HFFc6 (cell line): ENCODE measurements around the gene OR4D2. TPM values are rescaled to one million over a fixed set of nuclear protein-coding genes. Genes with fewer than 3 reads are reported as not detected.

ENCODE experiments used
- DNase-seq: peaks from one replicate; pipeline ENCODE4 v3.0.0-alpha.2; 2018
- H3K27ac Mint-ChIP-seq: 2 replicates; pipeline ENCODE4 v1.8.0; 2020; ENCODE audit warnings: mild to moderate bottlenecking, mixed read lengths
- H3K27me3 Mint-ChIP-seq: 2 replicates; pipeline ENCODE4 v1.8.0; 2021; ENCODE audit warnings: mild to moderate bottlenecking, moderate library complexity, mixed read lengths; ENCODE audit not compliant: insufficient read depth
- H3K36me3 Mint-ChIP-seq: 2 replicates; pipeline ENCODE4 v1.8.0; 2021; ENCODE audit warnings: low read depth, mixed read lengths
- H3K4me1 Mint-ChIP-seq: 2 replicates; pipeline ENCODE4 v1.8.0; 2020; ENCODE audit warnings: low read depth, mixed read lengths
- H3K4me3 Mint-ChIP-seq: 2 replicates; pipeline ENCODE4 v1.8.0; 2020; ENCODE audit warnings: mild to moderate bottlenecking, moderate library complexity, mixed read lengths
- H3K9me3 Mint-ChIP-seq: 2 replicates; pipeline ENCODE4 v1.8.0; 2020; ENCODE audit warnings: mild to moderate bottlenecking, mixed read lengths
- total RNA-seq, 6 experiments: library from RNA; stranded (reverse); fragmentation: NEBNext Ultra II Directional; extraction: Animal tissue kit (Norgen Biotek cat#: 25700); gene quantifications; 2 replicates in 1 of 6; 3 replicates in 5 of 6; pipeline ENCODE4 v1.2.3, GENCODE V29; 2021
- TF ChIP-seq, protein P1 (sequence below): fragments of 200-600 bp; sonication (generic); IDR thresholded peaks from 2 replicates; pipeline ENCODE4 v1.5.0; 2021; ENCODE audit warnings: antibody characterized with exemption, mild to moderate bottlenecking

OR4D2 gene
- total RNA-seq, 6 experiments from 2014 or later = not detected

DNA sequence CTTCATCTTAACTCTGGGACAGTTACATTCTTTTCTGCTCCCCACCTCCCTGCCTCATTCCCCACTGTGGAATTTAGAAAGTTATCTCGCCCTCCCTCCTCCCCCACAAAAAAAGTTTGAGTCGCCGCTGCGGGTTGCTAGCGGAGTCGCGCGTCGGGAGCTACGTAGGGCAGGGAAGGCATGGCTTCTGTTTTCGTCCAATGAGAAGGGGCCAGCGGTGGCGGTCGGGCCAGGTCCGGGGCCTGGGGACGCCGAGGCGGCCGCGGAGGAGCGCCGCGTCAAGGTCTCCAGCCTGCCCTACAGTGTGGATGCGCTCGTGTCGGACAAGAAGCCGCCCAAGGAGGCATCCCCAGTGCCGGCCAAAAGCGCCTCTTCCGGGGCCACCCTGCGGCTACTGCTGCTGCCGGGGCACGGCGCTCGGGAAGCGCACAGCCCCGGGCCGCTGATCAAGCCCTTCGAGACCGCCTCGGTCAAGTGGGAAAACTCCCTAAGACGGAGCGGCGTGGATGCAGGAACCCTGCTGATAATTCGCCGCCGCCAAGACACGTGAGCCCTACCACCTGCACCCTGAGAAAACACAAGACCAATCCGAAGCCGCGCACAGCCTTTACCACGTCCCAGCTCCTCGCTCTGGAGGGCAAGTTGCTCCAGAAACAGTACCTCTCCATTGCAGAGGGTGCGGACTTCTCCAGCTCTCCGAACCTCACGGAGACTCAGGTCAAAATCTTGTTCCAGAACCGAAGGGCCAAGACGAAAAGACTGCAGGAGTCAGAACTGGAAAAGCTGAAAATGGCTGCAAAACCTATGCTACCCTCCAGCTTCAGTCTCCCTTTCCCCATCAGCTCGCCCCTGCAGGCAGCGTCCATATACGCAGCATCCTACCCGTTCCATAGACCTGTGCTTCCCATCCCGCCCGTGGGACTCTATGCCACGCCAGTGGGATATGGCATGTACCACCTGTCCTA lies 9.7 kb upstream of the OR4D2 start:
- Mint-ChIP-seq H3K27me3 (peaks cover 40% of the 10 kb centered on the region), H3K4me1 (no peaks in the 10 kb centered on the region), H3K4me3 (peak overlapping the region; percentile 59), H3K27ac (no peak overlapping the region), H3K9me3 (no peaks in the 10 kb centered on the region), H3K36me3 (no peaks in the 10 kb centered on the region)
- DNase-seq = no peak
- TF ChIP-seq, protein P1, sequence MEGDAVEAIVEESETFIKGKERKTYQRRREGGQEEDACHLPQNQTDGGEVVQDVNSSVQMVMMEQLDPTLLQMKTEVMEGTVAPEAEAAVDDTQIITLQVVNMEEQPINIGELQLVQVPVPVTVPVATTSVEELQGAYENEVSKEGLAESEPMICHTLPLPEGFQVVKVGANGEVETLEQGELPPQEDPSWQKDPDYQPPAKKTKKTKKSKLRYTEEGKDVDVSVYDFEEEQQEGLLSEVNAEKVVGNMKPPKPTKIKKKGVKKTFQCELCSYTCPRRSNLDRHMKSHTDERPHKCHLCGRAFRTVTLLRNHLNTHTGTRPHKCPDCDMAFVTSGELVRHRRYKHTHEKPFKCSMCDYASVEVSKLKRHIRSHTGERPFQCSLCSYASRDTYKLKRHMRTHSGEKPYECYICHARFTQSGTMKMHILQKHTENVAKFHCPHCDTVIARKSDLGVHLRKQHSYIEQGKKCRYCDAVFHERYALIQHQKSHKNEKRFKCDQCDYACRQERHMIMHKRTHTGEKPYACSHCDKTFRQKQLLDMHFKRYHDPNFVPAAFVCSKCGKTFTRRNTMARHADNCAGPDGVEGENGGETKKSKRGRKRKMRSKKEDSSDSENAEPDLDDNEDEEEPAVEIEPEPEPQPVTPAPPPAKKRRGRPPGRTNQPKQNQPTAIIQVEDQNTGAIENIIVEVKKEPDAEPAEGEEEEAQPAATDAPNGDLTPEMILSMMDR = no peak

DNA sequence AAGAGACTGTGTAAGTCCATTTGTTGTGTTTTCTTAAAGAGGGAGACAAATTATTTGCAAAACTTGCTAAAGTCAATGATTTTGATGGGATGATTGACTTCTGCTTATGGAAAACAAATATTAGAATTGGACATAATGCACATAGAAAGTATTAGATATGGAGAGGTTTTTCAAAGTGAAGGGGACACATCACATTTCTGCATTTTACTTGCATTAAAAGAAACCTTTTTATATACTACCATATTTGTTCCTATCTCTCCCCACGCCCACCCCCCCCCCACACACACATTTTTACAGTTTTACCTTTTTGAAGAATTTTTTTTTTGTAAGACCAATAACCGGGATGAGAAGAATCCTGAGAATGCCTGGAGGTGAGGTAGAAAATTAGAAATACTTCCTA lies 8.6 kb upstream of the OR4D2 start:
- H3K4me1 Mint-ChIP-seq = no peaks in the 10 kb centered on the region
- H3K27me3 Mint-ChIP-seq = peaks cover 40% of the 10 kb centered on the region
- no peak overlapping the region for H3K4me3 Mint-ChIP-seq
- DNase-seq = no peak
- TF ChIP-seq, protein P1 = no peak
- H3K27ac Mint-ChIP-seq = no peak overlapping the region
- no peaks in the 10 kb centered on the region for H3K9me3 Mint-ChIP-seq
- H3K36me3 Mint-ChIP-seq = no peaks in the 10 kb centered on the region

DNA sequence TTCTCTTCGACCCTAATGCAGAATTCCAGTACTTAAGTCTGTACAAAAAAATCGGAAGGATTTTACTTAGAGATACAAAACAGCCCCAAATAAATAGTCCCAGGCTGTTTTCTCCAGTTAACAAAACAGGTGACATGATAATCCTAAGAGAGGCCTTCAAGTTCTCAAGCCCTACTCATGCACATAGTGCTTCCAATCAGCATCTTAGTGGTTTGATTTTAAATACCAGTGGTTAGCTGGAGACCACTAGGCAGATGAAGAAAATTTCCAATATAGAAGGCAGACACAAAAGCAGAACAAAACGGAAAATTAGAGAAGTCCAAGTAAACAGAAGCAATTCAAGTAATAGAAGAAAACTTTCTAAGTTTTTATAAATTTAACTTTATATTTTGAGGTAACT lies 5.2 kb upstream of the OR4D2 start:
- no peak for DNase-seq
- no peaks in the 10 kb centered on the region for H3K36me3 Mint-ChIP-seq
- no peaks in the 10 kb centered on the region for H3K9me3 Mint-ChIP-seq
- TF ChIP-seq, protein P1 = no peak
- no peak overlapping the region for H3K4me3 Mint-ChIP-seq
- no peak overlapping the region for H3K27ac Mint-ChIP-seq
- no peaks in the 10 kb centered on the region for H3K4me1 Mint-ChIP-seq
- peaks cover 23% of the 10 kb centered on the region for H3K27me3 Mint-ChIP-seq

DNA sequence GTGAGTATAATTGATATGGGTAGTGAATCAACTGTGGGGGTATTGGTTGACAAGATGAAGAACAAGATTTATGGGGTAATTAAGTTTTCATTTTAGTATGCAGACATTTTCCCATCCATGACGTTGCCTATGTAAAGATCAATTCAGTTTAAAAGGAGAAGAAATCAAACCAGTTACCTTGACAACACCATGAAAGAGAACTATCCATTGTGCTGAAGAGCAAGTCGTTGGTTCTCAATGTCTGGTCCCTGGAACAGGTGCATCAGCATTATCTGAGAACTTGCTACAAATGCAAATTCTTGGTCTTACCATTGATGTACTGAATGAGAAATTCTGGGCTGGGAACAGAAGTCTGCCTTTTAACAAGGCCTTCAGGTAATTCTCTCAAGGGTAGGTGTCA lies 801 bp upstream of the OR4D2 start:
- H3K9me3 Mint-ChIP-seq = no peaks in the 10 kb centered on the region
- TF ChIP-seq, protein P1 = no peak
- H3K4me1 Mint-ChIP-seq = no peaks in the 10 kb centered on the region
- no peaks in the 10 kb centered on the region for H3K36me3 Mint-ChIP-seq
- no peak overlapping the region for H3K4me3 Mint-ChIP-seq
- H3K27me3 Mint-ChIP-seq = peaks cover 24% of the 10 kb centered on the region
- no peak for DNase-seq
- H3K27ac Mint-ChIP-seq = no peak overlapping the region

DNA sequence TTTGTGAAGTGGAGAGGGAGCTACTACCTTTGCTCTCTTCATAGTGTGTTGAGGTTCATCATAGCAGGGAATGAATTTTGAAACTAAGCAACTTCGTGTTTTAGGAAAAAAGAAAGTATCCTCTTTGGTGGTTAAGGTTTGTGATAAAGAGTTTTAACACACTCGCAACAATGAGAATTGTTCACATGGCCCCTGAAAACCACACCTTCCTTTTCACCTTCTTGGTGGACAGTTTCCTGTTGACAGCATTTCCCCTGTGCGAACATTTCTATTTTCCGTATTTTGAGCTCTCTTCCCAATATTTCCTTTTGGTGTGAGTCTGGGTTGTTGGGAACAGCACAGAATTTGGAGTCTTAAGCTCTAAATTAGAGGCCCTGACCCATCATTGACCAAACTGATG lies 3.8 kb downstream of the OR4D2 start:
- Mint-ChIP-seq H3K27ac (no peak overlapping the region), H3K4me1 (no peaks in the 10 kb centered on the region), H3K27me3 (peaks cover 25% of the 10 kb centered on the region), H3K9me3 (no peaks in the 10 kb centered on the region), H3K4me3 (no peak overlapping the region), H3K36me3 (no peaks in the 10 kb centered on the region)
- no peak for DNase-seq
- TF ChIP-seq, protein P1 = no peak
